Calu3 (cell line): ENCODE measurements around the gene NEK6. TPM values are rescaled to one million over a fixed set of nuclear protein-coding genes. Genes with fewer than 3 reads are reported as not detected.

Experiments used
- BruUV-seq: library from RNA; stranded (reverse); fragments of 400-500 nt; replicated peaks from 2 replicates; lab custom pipeline; 2021; lab: Mats Ljungman, UMichigan
- CTCF ChIA-PET: fragments of 300-600 bp; sonication (Branson Sonifier 250); formaldehyde crosslinking; loops from one replicate; lab custom pipeline; 2022; ENCODE audit warnings: antibody characterized with exemption; lab: Charles Lee
- DNase-seq: peaks from one replicate; pipeline ENCODE4 v3.0.0; 2022
- H3K27ac Mint-ChIP-seq: one replicate; pipeline ENCODE4 v1.8.0; 2022; ENCODE audit warnings: mixed read lengths; ENCODE audit not compliant: unreplicated experiment
- H3K27me3 Mint-ChIP-seq: one replicate; pipeline ENCODE4 v1.8.0; 2022; ENCODE audit warnings: mixed read lengths; ENCODE audit not compliant: unreplicated experiment
- H3K36me3 Mint-ChIP-seq: one replicate; pipeline ENCODE4 v1.8.0; 2022; ENCODE audit warnings: mild to moderate bottlenecking, moderate library complexity, mixed read lengths; ENCODE audit not compliant: insufficient read depth, unreplicated experiment
- H3K4me1 Mint-ChIP-seq: one replicate; pipeline ENCODE4 v1.8.0; 2022; ENCODE audit warnings: mild to moderate bottlenecking, low read depth, mixed read lengths; ENCODE audit not compliant: unreplicated experiment
- H3K4me3 Mint-ChIP-seq: one replicate; pipeline ENCODE4 v1.8.0; 2022; ENCODE audit warnings: mild to moderate bottlenecking, low read depth, moderate library complexity, mixed read lengths; ENCODE audit not compliant: unreplicated experiment
- H3K9me3 Mint-ChIP-seq: one replicate; pipeline ENCODE4 v1.8.0; 2022; ENCODE audit warnings: low read depth, mixed read lengths; ENCODE audit not compliant: unreplicated experiment
- intact Hi-C: fragments of 100-400 bp; cut with micrococcal nuclease; formaldehyde crosslinking; loops from one replicate; pipeline ENCODE4 v1.10.0; 2022; ENCODE audit not compliant: unreplicated experiment
- total RNA-seq: library from RNA; stranded (reverse); gene quantifications from 2 replicates; pipeline ENCODE4 v1.2.3, GENCODE V29; 2022
- TF ChIP-seq, protein P1 (sequence below): fragments of 200-600 bp; IDR thresholded peaks from one replicate; pipeline ENCODE4 v1.8.0; 2022; ENCODE audit warnings: antibody characterized with exemption; ENCODE audit not compliant: unreplicated experiment

The NEK6 gene
- total RNA-seq, 1 experiment from 2014 or later, result 43.0 TPM

- peaks cover 34% of the 10 kb centered on the region for H3K4me1 Mint-ChIP-seq
- BruUV-seq, result no TSS peak
- DNase-seq, result no peak
- CTCF ChIA-PET, result no interaction called here
- H3K27ac Mint-ChIP-seq, result peak overlapping the region; percentile 58
- TF ChIP-seq, protein P1, sequence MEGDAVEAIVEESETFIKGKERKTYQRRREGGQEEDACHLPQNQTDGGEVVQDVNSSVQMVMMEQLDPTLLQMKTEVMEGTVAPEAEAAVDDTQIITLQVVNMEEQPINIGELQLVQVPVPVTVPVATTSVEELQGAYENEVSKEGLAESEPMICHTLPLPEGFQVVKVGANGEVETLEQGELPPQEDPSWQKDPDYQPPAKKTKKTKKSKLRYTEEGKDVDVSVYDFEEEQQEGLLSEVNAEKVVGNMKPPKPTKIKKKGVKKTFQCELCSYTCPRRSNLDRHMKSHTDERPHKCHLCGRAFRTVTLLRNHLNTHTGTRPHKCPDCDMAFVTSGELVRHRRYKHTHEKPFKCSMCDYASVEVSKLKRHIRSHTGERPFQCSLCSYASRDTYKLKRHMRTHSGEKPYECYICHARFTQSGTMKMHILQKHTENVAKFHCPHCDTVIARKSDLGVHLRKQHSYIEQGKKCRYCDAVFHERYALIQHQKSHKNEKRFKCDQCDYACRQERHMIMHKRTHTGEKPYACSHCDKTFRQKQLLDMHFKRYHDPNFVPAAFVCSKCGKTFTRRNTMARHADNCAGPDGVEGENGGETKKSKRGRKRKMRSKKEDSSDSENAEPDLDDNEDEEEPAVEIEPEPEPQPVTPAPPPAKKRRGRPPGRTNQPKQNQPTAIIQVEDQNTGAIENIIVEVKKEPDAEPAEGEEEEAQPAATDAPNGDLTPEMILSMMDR, result no peak
- H3K9me3 Mint-ChIP-seq, result no peaks in the 10 kb centered on the region
- H3K27me3 Mint-ChIP-seq, result no peaks in the 10 kb centered on the region
- no peak overlapping the region for H3K4me3 Mint-ChIP-seq
- peaks cover 12% of the 10 kb centered on the region for H3K36me3 Mint-ChIP-seq
- intact Hi-C loops, result no loop called here
Measured at GRCh38 chr9:124279531-124280175, 21.9 kb downstream of the NEK6 start.

DNA sequence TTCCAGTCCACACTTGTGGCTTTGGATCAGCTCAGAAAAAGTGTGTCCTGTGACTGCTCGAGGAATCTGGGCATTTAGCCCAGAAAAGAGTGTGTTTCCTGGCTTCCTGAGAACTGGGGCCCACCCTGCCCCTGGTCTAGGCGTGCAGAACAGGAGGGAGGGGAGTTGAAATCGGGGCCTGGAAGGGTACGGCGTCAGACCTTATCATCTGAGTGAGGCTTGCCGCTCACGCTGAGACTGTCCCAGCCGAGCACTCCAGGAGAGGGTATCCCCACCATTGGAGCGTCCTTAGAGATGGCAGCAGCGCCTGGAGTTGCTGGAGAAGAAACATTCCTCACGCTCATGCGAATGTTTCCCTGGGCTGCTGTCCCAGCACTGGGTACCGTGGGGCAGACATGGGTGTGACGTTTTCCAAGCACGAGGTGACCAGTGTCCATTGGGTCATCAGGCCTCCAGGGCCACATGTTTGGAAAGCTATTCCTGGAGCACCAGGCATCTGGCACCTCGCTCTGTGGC lies 22.5 kb downstream of the NEK6 start:
- Mint-ChIP-seq H3K4me3 (no peak overlapping the region), H3K27me3 (no peaks in the 10 kb centered on the region), H3K36me3 (peaks cover 12% of the 10 kb centered on the region), H3K27ac (peak overlapping the region; percentile 58), H3K4me1 (peaks cover 34% of the 10 kb centered on the region), H3K9me3 (no peaks in the 10 kb centered on the region)
- TF ChIP-seq, protein P1, result no peak
- BruUV-seq, result no TSS peak
- no peak for DNase-seq
- intact Hi-C loops, result no loop called here
- CTCF ChIA-PET, result interaction anchor here (1.3 kb wide), 1 partner anchor 8 kb away, joined by 3 read pairs; no protein-coding TSS in a partner anchor

DNA sequence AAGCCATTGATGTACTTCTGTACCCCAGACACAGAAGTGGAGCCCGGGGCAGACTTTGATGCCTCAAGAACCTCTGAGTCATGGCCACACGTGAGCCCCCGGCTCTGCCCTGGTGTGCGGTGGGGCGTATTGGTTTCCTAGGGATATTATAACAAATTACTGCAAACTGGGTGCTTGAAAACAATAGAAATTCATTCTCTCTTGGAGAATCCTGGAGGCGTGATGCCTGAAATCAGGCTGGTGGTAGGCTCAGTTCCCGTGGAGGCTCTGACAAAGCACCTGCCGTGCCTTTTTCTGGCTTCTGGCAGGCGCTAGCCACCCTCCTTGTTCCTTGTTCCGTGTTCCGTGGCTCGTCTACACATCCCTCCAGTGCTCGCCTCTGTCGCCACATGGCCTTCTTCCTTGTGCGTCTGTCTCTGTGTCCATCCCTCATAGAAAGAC lies 24.2 kb downstream of the NEK6 start:
- intact Hi-C loops, result no loop called here
- peak; percentile 50 for DNase-seq
- Mint-ChIP-seq H3K27me3 (no peaks in the 10 kb centered on the region), H3K4me1 (peaks cover 34% of the 10 kb centered on the region), H3K9me3 (no peaks in the 10 kb centered on the region), H3K36me3 (peaks cover 22% of the 10 kb centered on the region), H3K4me3 (peak overlapping the region; percentile 34), H3K27ac (peak overlapping the region; percentile 90)
- CTCF ChIA-PET, result no interaction called here
- TF ChIP-seq, protein P1, result no peak
- no TSS peak for BruUV-seq

GRCh38 chr9:124282442-124283227 lies 24.9 kb downstream of the NEK6 start:
- DNase-seq, result peak; percentile 55
- H3K36me3 Mint-ChIP-seq, result peaks cover 28% of the 10 kb centered on the region
- no TSS peak for BruUV-seq
- CTCF ChIA-PET, result no interaction called here
- no peaks in the 10 kb centered on the region for H3K9me3 Mint-ChIP-seq
- no peaks in the 10 kb centered on the region for H3K27me3 Mint-ChIP-seq
- peaks cover 34% of the 10 kb centered on the region for H3K4me1 Mint-ChIP-seq
- H3K27ac Mint-ChIP-seq, result peak overlapping the region; percentile 90
- intact Hi-C loops, result no loop called here
- H3K4me3 Mint-ChIP-seq, result peak overlapping the region; percentile 34
- TF ChIP-seq, protein P1, result no peak
